WTC11 (cell line): ENCODE data around the gene CDCA4. TPM values are rescaled to one million over a fixed set of nuclear protein-coding genes. Genes with fewer than 3 reads are reported as not detected.

Experiments used
- ATAC-seq: fragments of 200-7000 bp; cut with Tn5 transposase; 2 replicates; pipeline ENCODE4 v1.10.0; 2021; ENCODE audit warnings: mild to moderate bottlenecking, moderate library complexity
- CTCF ChIA-PET: fragments of 300-600 bp; sonication (Branson Sonifier 250); formaldehyde crosslinking; loops from one replicate; lab custom pipeline; 2021; ENCODE audit warnings: antibody characterized with exemption; lab: Charles Lee
- POLR2A ChIA-PET: fragments of 350-600 bp; sonication (Branson Sonifier 250); formaldehyde crosslinking; loops from one replicate; lab custom pipeline; 2021; ENCODE audit warnings: antibody characterized with exemption; lab: Charles Lee
- DNase-seq: peaks from one replicate; pipeline ENCODE4 v3.0.0; 2021; ENCODE audit warnings: low spot score
- H3K27ac Mint-ChIP-seq: 2 replicates; pipeline ENCODE4 v1.8.0; 2021; ENCODE audit warnings: mixed read lengths
- H3K27me3 Mint-ChIP-seq: 2 replicates; pipeline ENCODE4 v1.8.0; 2021; ENCODE audit warnings: low read depth, mild to moderate bottlenecking, moderate library complexity, mixed read lengths
- H3K36me3 Mint-ChIP-seq: 2 replicates; pipeline ENCODE4 v1.8.0; 2021; ENCODE audit warnings: mixed read lengths
- H3K4me1 Mint-ChIP-seq: 2 replicates; pipeline ENCODE4 v1.8.0; 2022; ENCODE audit warnings: mixed read lengths
- H3K4me3 Mint-ChIP-seq: 2 replicates; pipeline ENCODE4 v1.8.0; 2021; ENCODE audit warnings: mild to moderate bottlenecking, moderate library complexity, mixed read lengths
- H3K9me3 Mint-ChIP-seq: 2 replicates; pipeline ENCODE4 v1.8.0; 2021; ENCODE audit warnings: mixed read lengths
- CREB1 ChIP-seq: sonication (generic); formaldehyde crosslinking; IDR thresholded peaks from 2 replicates; pipeline ENCODE4 v1.8.0; 2023; ENCODE audit warnings: mild to moderate bottlenecking, missing genetic modification reagents
- MYBL2 ChIP-seq: sonication (generic); formaldehyde crosslinking; IDR thresholded peaks from 2 replicates; pipeline ENCODE4 v1.8.1; 2023; ENCODE audit warnings: mild to moderate bottlenecking, moderate library complexity, missing genetic modification reagents
- NR1H2 ChIP-seq: sonication (generic); formaldehyde crosslinking; IDR thresholded peaks from 2 replicates; pipeline ENCODE4 v1.9.0; 2021; ENCODE audit warnings: mild to moderate bottlenecking, moderate library complexity, missing genetic modification reagents
- SOX15 ChIP-seq: fragments of 250-450 bp; sonication (Bioruptor Pico); IDR thresholded peaks from 2 replicates; pipeline ENCODE4 v1.9.0; 2021; ENCODE audit warnings: mild to moderate bottlenecking
- TEAD4 ChIP-seq: sonication (generic); formaldehyde crosslinking; IDR thresholded peaks from 2 replicates; pipeline ENCODE4 v1.8.0; 2022; ENCODE audit warnings: mild to moderate bottlenecking, missing genetic modification reagents
- TP53 ChIP-seq: sonication (generic); formaldehyde crosslinking; IDR thresholded peaks from 2 replicates; pipeline ENCODE4 v1.8.1; 2023; ENCODE audit warnings: mild to moderate bottlenecking, missing genetic modification reagents
- total RNA-seq: library from RNA; stranded (reverse); gene quantifications from 3 replicates; pipeline ENCODE4 v1.2.3, GENCODE V29; 2021
- TF ChIP-seq, protein P1 (sequence below): sonication (generic); formaldehyde crosslinking; IDR thresholded peaks from 2 replicates; pipeline ENCODE4 v1.8.1; 2023; ENCODE audit warnings: mild to moderate bottlenecking, missing genetic modification reagents
- TF ChIP-seq, protein P2 (sequence below): fragments of 250-450 bp; sonication (Bioruptor Pico); IDR thresholded peaks from 2 replicates; pipeline ENCODE4 v2.1.2; 2022; ENCODE audit warnings: mild to moderate bottlenecking, moderate library complexity
- TF ChIP-seq, protein P3 (sequence below): sonication (generic); formaldehyde crosslinking; IDR thresholded peaks from 2 replicates; pipeline ENCODE4 v1.8.1; 2023; ENCODE audit warnings: mild to moderate bottlenecking, moderate library complexity, missing genetic modification reagents
- TF ChIP-seq, protein P4 (sequence below): sonication (generic); formaldehyde crosslinking; IDR thresholded peaks from 2 replicates; pipeline ENCODE4 v1.8.0; 2022; ENCODE audit warnings: mild to moderate bottlenecking, missing genetic modification reagents
- TF ChIP-seq, protein P5 (sequence below): fragments of 250-450 bp; sonication (Bioruptor Pico); IDR thresholded peaks from 2 replicates; pipeline ENCODE4 v1.9.0; 2021; ENCODE audit warnings: mild to moderate bottlenecking
- TF ChIP-seq, protein P6 (sequence below): sonication (generic); formaldehyde crosslinking; IDR thresholded peaks from 2 replicates; pipeline ENCODE4 v1.8.0; 2022; ENCODE audit warnings: mild to moderate bottlenecking, missing genetic modification reagents

The CDCA4 gene
- total RNA-seq, 1 experiment from 2014 or later: 63.3 TPM

DNA sequence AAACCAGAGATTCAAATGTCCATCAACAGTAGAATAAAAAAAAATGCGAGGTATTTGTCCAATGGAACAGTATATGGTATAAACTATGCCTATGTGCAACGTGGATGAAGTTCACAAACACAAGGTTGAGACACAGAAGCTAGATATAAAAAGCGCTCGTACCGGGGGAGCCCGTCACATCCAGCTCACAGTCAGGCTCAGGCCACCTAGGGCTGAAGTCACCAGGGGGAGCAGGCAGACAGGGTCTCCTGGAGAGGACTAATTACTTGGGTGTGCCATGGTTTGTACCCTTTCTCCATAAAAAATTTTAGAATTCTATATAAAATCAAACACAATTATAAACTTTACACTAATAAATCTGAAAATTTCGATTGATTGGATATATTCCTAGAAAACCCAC is 56.3 kb downstream of the CDCA4 start:
- Mint-ChIP-seq H3K4me3 (no peak overlapping the region), H3K4me1 (peaks cover 6% of the 10 kb centered on the region), H3K27ac (no peak overlapping the region), H3K27me3 (peaks cover 5% of the 10 kb centered on the region), H3K9me3 (no peaks in the 10 kb centered on the region), H3K36me3 (no peaks in the 10 kb centered on the region)
- TF ChIP-seq CREB1 (CRISPR knock-in tag): no peak
- no peak for TF ChIP-seq TP53 (CRISPR knock-in tag)
- TF ChIP-seq, protein P1, sequence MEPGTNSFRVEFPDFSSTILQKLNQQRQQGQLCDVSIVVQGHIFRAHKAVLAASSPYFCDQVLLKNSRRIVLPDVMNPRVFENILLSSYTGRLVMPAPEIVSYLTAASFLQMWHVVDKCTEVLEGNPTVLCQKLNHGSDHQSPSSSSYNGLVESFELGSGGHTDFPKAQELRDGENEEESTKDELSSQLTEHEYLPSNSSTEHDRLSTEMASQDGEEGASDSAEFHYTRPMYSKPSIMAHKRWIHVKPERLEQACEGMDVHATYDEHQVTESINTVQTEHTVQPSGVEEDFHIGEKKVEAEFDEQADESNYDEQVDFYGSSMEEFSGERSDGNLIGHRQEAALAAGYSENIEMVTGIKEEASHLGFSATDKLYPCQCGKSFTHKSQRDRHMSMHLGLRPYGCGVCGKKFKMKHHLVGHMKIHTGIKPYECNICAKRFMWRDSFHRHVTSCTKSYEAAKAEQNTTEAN: no peak
- TF ChIP-seq, protein P2, sequence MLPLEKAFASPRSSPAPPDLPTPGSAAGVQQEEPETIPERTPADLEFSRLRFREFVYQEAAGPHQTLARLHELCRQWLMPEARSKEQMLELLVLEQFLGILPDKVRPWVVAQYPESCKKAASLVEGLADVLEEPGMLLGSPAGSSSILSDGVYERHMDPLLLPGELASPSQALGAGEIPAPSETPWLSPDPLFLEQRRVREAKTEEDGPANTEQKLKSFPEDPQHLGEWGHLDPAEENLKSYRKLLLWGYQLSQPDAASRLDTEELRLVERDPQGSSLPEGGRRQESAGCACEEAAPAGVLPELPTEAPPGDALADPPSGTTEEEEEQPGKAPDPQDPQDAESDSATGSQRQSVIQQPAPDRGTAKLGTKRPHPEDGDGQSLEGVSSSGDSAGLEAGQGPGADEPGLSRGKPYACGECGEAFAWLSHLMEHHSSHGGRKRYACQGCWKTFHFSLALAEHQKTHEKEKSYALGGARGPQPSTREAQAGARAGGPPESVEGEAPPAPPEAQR (CRISPR knock-in tag): no peak
- TF ChIP-seq, protein P3, sequence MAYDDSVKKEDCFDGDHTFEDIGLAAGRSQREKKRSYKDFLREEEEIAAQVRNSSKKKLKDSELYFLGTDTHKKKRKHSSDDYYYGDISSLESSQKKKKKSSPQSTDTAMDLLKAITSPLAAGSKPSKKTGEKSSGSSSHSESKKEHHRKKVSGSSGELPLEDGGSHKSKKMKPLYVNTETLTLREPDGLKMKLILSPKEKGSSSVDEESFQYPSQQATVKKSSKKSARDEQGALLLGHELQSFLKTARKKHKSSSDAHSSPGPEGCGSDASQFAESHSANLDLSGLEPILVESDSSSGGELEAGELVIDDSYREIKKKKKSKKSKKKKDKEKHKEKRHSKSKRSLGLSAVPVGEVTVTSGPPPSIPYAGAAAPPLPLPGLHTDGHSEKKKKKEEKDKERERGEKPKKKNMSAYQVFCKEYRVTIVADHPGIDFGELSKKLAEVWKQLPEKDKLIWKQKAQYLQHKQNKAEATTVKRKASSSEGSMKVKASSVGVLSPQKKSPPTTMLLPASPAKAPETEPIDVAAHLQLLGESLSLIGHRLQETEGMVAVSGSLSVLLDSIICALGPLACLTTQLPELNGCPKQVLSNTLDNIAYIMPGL (CRISPR knock-in tag): no peak
- TF ChIP-seq TEAD4 (CRISPR knock-in tag): no peak
- no peak for TF ChIP-seq MYBL2 (CRISPR knock-in tag)
- TF ChIP-seq, protein P4, sequence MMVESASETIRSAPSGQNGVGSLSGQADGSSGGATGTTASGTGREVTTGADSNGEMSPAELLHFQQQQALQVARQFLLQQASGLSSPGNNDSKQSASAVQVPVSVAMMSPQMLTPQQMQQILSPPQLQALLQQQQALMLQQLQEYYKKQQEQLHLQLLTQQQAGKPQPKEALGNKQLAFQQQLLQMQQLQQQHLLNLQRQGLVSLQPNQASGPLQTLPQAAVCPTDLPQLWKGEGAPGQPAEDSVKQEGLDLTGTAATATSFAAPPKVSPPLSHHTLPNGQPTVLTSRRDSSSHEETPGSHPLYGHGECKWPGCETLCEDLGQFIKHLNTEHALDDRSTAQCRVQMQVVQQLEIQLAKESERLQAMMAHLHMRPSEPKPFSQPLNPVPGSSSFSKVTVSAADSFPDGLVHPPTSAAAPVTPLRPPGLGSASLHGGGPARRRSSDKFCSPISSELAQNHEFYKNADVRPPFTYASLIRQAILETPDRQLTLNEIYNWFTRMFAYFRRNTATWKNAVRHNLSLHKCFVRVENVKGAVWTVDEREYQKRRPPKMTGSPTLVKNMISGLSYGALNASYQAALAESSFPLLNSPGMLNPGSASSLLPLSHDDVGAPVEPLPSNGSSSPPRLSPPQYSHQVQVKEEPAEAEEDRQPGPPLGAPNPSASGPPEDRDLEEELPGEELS: no peak
- no peak for TF ChIP-seq NR1H2 (CRISPR knock-in tag)
- TF ChIP-seq SOX15 (CRISPR knock-in tag): no peak
- TF ChIP-seq, protein P5, sequence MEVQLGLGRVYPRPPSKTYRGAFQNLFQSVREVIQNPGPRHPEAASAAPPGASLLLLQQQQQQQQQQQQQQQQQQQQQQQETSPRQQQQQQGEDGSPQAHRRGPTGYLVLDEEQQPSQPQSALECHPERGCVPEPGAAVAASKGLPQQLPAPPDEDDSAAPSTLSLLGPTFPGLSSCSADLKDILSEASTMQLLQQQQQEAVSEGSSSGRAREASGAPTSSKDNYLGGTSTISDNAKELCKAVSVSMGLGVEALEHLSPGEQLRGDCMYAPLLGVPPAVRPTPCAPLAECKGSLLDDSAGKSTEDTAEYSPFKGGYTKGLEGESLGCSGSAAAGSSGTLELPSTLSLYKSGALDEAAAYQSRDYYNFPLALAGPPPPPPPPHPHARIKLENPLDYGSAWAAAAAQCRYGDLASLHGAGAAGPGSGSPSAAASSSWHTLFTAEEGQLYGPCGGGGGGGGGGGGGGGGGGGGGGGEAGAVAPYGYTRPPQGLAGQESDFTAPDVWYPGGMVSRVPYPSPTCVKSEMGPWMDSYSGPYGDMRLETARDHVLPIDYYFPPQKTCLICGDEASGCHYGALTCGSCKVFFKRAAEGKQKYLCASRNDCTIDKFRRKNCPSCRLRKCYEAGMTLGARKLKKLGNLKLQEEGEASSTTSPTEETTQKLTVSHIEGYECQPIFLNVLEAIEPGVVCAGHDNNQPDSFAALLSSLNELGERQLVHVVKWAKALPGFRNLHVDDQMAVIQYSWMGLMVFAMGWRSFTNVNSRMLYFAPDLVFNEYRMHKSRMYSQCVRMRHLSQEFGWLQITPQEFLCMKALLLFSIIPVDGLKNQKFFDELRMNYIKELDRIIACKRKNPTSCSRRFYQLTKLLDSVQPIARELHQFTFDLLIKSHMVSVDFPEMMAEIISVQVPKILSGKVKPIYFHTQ (CRISPR knock-in tag): no peak
- TF ChIP-seq, protein P6, sequence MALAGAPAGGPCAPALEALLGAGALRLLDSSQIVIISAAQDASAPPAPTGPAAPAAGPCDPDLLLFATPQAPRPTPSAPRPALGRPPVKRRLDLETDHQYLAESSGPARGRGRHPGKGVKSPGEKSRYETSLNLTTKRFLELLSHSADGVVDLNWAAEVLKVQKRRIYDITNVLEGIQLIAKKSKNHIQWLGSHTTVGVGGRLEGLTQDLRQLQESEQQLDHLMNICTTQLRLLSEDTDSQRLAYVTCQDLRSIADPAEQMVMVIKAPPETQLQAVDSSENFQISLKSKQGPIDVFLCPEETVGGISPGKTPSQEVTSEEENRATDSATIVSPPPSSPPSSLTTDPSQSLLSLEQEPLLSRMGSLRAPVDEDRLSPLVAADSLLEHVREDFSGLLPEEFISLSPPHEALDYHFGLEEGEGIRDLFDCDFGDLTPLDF (CRISPR knock-in tag): no peak
- CTCF ChIA-PET: interaction anchor here (1.1 to 2.1 kb wide), 2 partner anchors 11 to 32 kb away, joined by 4 to 10 read pairs; no protein-coding TSS in a partner anchor
- ATAC-seq (no peak), DNase-seq (no peak)
- POLR2A ChIA-PET: no interaction called here

Other genes starting within 250 kb of the CDCA4 start
- 105 to 121 TPM (median 106 TPM) in 3 replicates for gene AKT1, start 225.3 kb downstream of the CDCA4 start, total RNA-seq
- 5.4 to 6.4 TPM (median 5.5 TPM) in 3 replicates for gene ZBTB42, start 220.0 kb downstream of the CDCA4 start, total RNA-seq
- gene CEP170B, start 155.8 kb downstream of the CDCA4 start, total RNA-seq: 33.6 to 47.0 TPM (median 33.8 TPM) in 3 replicates
- 0.07 to 0.21 TPM (median 0.11 TPM) in 3 replicates for gene PLD4, start 96.2 kb downstream of the CDCA4 start, total RNA-seq
- 3.3 to 3.5 TPM (median 3.4 TPM) in 3 replicates for gene AHNAK2, start 42.7 kb downstream of the CDCA4 start, total RNA-seq
- gene CLBA1, start 35.3 kb downstream of the CDCA4 start, total RNA-seq: 2.6 to 3.8 TPM (median 2.8 TPM) in 3 replicates
- 0.09 to 0.13 TPM in 2 of 3 replicates, not detected in the other for gene GPR132, start 44.3 kb upstream of the CDCA4 start, total RNA-seq
- gene JAG2, start 147.7 kb upstream of the CDCA4 start, total RNA-seq: 10.6 to 12.2 TPM (median 11.8 TPM) in 3 replicates
- gene NUDT14, start 160.2 kb upstream of the CDCA4 start, total RNA-seq: 35.4 to 56.2 TPM (median 51.3 TPM) in 3 replicates
- gene BTBD6, start 227.4 kb upstream of the CDCA4 start, total RNA-seq: 7.8 to 10.0 TPM (median 8.3 TPM) in 3 replicates